IMR-90 (cell line): ENCODE results near the gene GLIS1. TPM values are rescaled to one million over a fixed set of nuclear protein-coding genes. Genes with fewer than 3 reads are reported as not detected.

Source experiments
- ATAC-seq: fragments of 200-7000 bp; cut with Tn5 transposase; 2 replicates; pipeline ENCODE4 v1.9.1; 2020; ENCODE audit warnings: low read depth, mild to moderate bottlenecking, moderate library complexity
- BruUV-seq: library from RNA; stranded (reverse); fragments of 400-500 nt; replicated peaks from 2 replicates; lab custom pipeline; 2021; lab: Mats Ljungman, UMichigan
- CTCF ChIA-PET: fragments of 300-600 bp; formaldehyde crosslinking; extraction: SDS; loops from one replicate; lab custom pipeline; 2021; ENCODE audit warnings: antibody characterized with exemption; lab: Yijun Ruan, JAX
- POLR2A ChIA-PET: fragments of 300-600 bp; sonication (Branson Sonifier 250); formaldehyde crosslinking; loops from one replicate; lab custom pipeline; 2022; ENCODE audit warnings: antibody characterized with exemption; ENCODE audit not compliant: unreplicated experiment; lab: Charles Lee
- DNase-seq: peaks from one replicate; pipeline ENCODE4 v3.0.0; 2013
- H2AFZ ChIP-seq: replicated peaks from 2 replicates; pipeline ENCODE3; 2013; ENCODE audit warnings: low read length, mild to moderate bottlenecking; ENCODE audit not compliant: poor library complexity
- H2AK5ac ChIP-seq: 2 replicates; pipeline ENCODE4 v1.6.1; 2013; ENCODE audit warnings: low read depth, low read length, inconsistent platforms
- H2AK9ac ChIP-seq: replicated peaks from 2 replicates; pipeline ENCODE3; 2013; ENCODE audit warnings: mild to moderate bottlenecking, low read depth, low read length, moderate library complexity; ENCODE audit not compliant: poor library complexity
- H2BK120ac ChIP-seq: 2 replicates; pipeline ENCODE4 v1.6.1; 2013; ENCODE audit warnings: low read depth, low read length, inconsistent platforms
- H2BK15ac ChIP-seq: 3 replicates; pipeline ENCODE4 v1.6.1; 2013; ENCODE audit warnings: low read depth, low read length, inconsistent platforms
- H2BK20ac ChIP-seq: 2 replicates; pipeline ENCODE4 v1.6.1; 2013; ENCODE audit warnings: low read depth, mild to moderate bottlenecking, inconsistent platforms, low read length, moderate library complexity
- H2BK5ac ChIP-seq: 2 replicates; pipeline ENCODE4 v1.6.1; 2013; ENCODE audit warnings: mild to moderate bottlenecking, low read depth, low read length, inconsistent platforms; ENCODE audit not compliant: poor library complexity, severe bottlenecking
- H3K14ac ChIP-seq: replicated peaks from 2 replicates; pipeline ENCODE4 v1.6.1; 2013; ENCODE audit warnings: low read depth, low read length, inconsistent platforms
- H3K18ac ChIP-seq: 2 replicates; pipeline ENCODE4 v1.6.1; 2013; ENCODE audit warnings: low read depth, low read length, control low read depth
- H3K23ac ChIP-seq: 2 replicates; pipeline ENCODE4 v1.6.1; 2013; ENCODE audit warnings: low read depth, low read length, inconsistent platforms
- H3K27ac ChIP-seq: 2 replicates; pipeline ENCODE4 v1.5.1; 2013; ENCODE audit warnings: mild to moderate bottlenecking, control low read depth, low read length; ENCODE audit not compliant: insufficient read depth
- H3K27me3 ChIP-seq: 2 replicates; pipeline ENCODE4 v1.6.1; 2013; ENCODE audit warnings: low read length; ENCODE audit not compliant: control insufficient read depth, insufficient read depth
- H3K36me3 ChIP-seq: 2 replicates; pipeline ENCODE4 v1.6.1; 2013; ENCODE audit warnings: low read length, mixed read lengths; ENCODE audit not compliant: control insufficient read depth, insufficient read depth
- H3K4ac ChIP-seq: 2 replicates; pipeline ENCODE4 v1.6.1; 2013; ENCODE audit warnings: low read depth, low read length, inconsistent platforms
- H3K4me1 ChIP-seq: 2 replicates; pipeline ENCODE4 v1.6.1; 2013; ENCODE audit warnings: low read length, mixed read lengths; ENCODE audit not compliant: control insufficient read depth, insufficient read depth
- H3K4me2 ChIP-seq: 2 replicates; pipeline ENCODE4 v1.6.1; 2013; ENCODE audit warnings: low read depth, mild to moderate bottlenecking, control low read depth, low read length, moderate library complexity
- H3K4me3 ChIP-seq: 2 replicates; pipeline ENCODE4 v1.5.1; 2013; ENCODE audit warnings: low read depth, mild to moderate bottlenecking, control low read depth, low read length, moderate library complexity; ENCODE audit not compliant: insufficient read depth
- H3K56ac ChIP-seq: 2 replicates; pipeline ENCODE4 v1.6.1; 2013; ENCODE audit warnings: low read length, inconsistent platforms; ENCODE audit not compliant: insufficient read depth; ENCODE audit errors: extremely low read depth
- H3K79me1 ChIP-seq, 2 experiments: 2 replicates each; pipeline ENCODE4 v1.6.1; 2013; ENCODE audit warnings: low read length in 2 of 2, inconsistent platforms in 1 of 2, low read depth in 1 of 2
- H3K9ac ChIP-seq: 2 replicates; pipeline ENCODE4 v1.6.1; 2013; ENCODE audit warnings: low read depth, low read length, control low read depth
- H3K9me1 ChIP-seq: 2 replicates; pipeline ENCODE4 v1.6.1; 2013; ENCODE audit warnings: low read length, inconsistent platforms; ENCODE audit not compliant: insufficient read depth
- H3K9me3 ChIP-seq: 2 replicates; pipeline ENCODE4 v1.6.1; 2013; ENCODE audit warnings: low read length; ENCODE audit not compliant: control insufficient read depth, insufficient read depth
- H4K20me1 ChIP-seq: 2 replicates; pipeline ENCODE4 v1.6.1; 2013; ENCODE audit warnings: low read length, inconsistent platforms; ENCODE audit not compliant: insufficient read depth
- H4K5ac ChIP-seq: 2 replicates; pipeline ENCODE4 v1.6.1; 2013; ENCODE audit warnings: mild to moderate bottlenecking, low read depth, low read length, control low read depth
- H4K8ac ChIP-seq, 2 experiments: 2 replicates each; pipeline ENCODE4 v1.6.1; 2013; ENCODE audit warnings: low read depth in 2 of 2, low read length in 2 of 2, control low read depth in 1 of 2, inconsistent platforms in 1 of 2
- H4K91ac ChIP-seq: 2 replicates; pipeline ENCODE4 v1.6.1; 2013; ENCODE audit warnings: low read depth, low read length, inconsistent platforms; ENCODE audit not compliant: insufficient read depth
- CHD1 ChIP-seq: IDR thresholded peaks from 2 replicates; pipeline ENCODE4 v1.6.1; 2012; ENCODE audit warnings: low read depth, low read length, improper control_type of control experiment
- FOS ChIP-seq: fragments of 150-350 bp; IDR thresholded peaks from 2 replicates; pipeline ENCODE4 v1.6.1; 2016; ENCODE audit warnings: low read depth, low read length
- NFE2L2 ChIP-seq: fragments of 150-350 bp; IDR thresholded peaks from 2 replicates; pipeline ENCODE4 v1.6.1; 2016; ENCODE audit warnings: low read depth, mild to moderate bottlenecking, low read length
- SMC3 ChIP-seq: fragments of 150-350 bp; IDR thresholded peaks from 2 replicates; pipeline ENCODE4 v1.6.1; 2016; ENCODE audit warnings: low read depth, mild to moderate bottlenecking, antibody characterized with exemption, low read length, moderate library complexity
- WGBS, 2 experiments: methylation state at CpG; one replicate each; pipeline versions ENCODE4 v1.1.5 to v1.1.7; 2013; ENCODE audit warnings: missing lambda C conversion rate in 2 of 2; ENCODE audit not compliant: insufficient read length in 1 of 2; ENCODE audit errors: extremely low coverage in 2 of 2; 5-methylcytosine and 5-hydroxymethylcytosine counted together
- dilution Hi-C: fragments of 300-500 bp; cut with HindIII; formaldehyde crosslinking; loops from one replicate; pipeline ENCODE4 v1.14.3; 2018; ENCODE audit warnings: low sequenced_read_pairs; ENCODE audit not compliant: unreplicated experiment
- in situ Hi-C: fragments of 300-500 bp; cut with MboI; formaldehyde crosslinking; loops from 3 replicates; pipeline ENCODE4 v1.14.3; 2019; ENCODE audit warnings: low sequenced_read_pairs, inconsistent platforms, mixed read lengths
- intact Hi-C: fragments of 100-400 bp; cut with micrococcal nuclease; formaldehyde crosslinking; loops from 2 replicates; pipeline ENCODE4 v1.10.0; 2022
- polyA plus RNA-seq, 3 experiments: library from polyadenylated mRNA; depleted of rRNA; stranded (reverse); fragments of >200 nt; gene quantifications; 2 replicates each; pipeline ENCODE4 v1.2.3, GENCODE V29; 2012; ENCODE audit warnings: low replicate concordance in 1 of 3
- total RNA-seq: library from RNA; depleted of rRNA; stranded (reverse); fragments of >200 nt; gene quantifications from 2 replicates; pipeline ENCODE4 v1.2.3, GENCODE V29; 2012

Gene GLIS1
- total and polyA plus RNA-seq, 2 of the 4 experiments (the other 2 are of a cell fraction), result 0.18 to 2.3 TPM

- Histone ChIP-seq H4K20me1 (no peaks in the 10 kb centered on the region), H2AFZ (peak overlapping the region; percentile 9), H3K36me3 (no peaks in the 10 kb centered on the region), H2BK20ac (no peak overlapping the region), H3K27me3 (peaks cover 11% of the 10 kb centered on the region), H3K4me2 (peak overlapping the region; percentile 39; the same call in 1 of the 2 replicates), H3K4ac (no peak overlapping the region), H2BK120ac (no peak overlapping the region), H3K4me3 (no peak overlapping the region), H2AK9ac (no peak overlapping the region), H3K79me1 (no peaks in the 10 kb centered on the region), H4K5ac (no peak overlapping the region), H3K18ac (no peak overlapping the region), H3K9ac (no peak overlapping the region), H3K4me1 (no peaks in the 10 kb centered on the region), H3K14ac (no peak overlapping the region), H3K56ac (no peak overlapping the region), H4K91ac (no peak overlapping the region), H3K9me3 (no peaks in the 10 kb centered on the region), H3K9me1 (peaks cover 7% of the 10 kb centered on the region; the same call in 1 of the 2 replicates), H2BK5ac (no peak overlapping the region), H2AK5ac (no peak overlapping the region), H3K27ac (no peak overlapping the region), H2BK15ac (no peak overlapping the region), H4K8ac (no peak overlapping the region), H3K23ac (no peak overlapping the region)
- TF ChIP-seq NFE2L2 (no peak), SMC3 (no peak), CHD1 (no peak), FOS (no peak)
- DNase-seq (no peak), ATAC-seq (no peak)
- intact Hi-C loops (loop anchor here (2.0 to 5.0 kb wide), 3 partner anchors 78 to 357 kb away; no protein-coding TSS in a partner anchor), in situ Hi-C loops (loop anchor here (5.0 kb wide), 1 partner anchor 193 kb away; no protein-coding TSS in a partner anchor), dilution Hi-C loops (no loop called here)
- 81% methylated on average over 14 of the region's 19 CpGs; no CpG with 5 or more reads in 1 of the 2 experiments for WGBS, 2 experiments
- ChIA-PET CTCF (interaction anchor here (0.6 kb wide), 1 partner anchor 12 kb away, joined by 3 read pairs; no protein-coding TSS in a partner anchor), POLR2A (no interaction called here)
- no TSS peak for BruUV-seq
These were observed 268.4 kb downstream of the GLIS1 start for GRCh38 chr1:53470584-53470983.
